ENCODE measurements around the gene CPNE8.

CPNE8 gene

GRCh38 chr12:38633511-38633910 is 271.9 kb downstream of the CPNE8 start:
- no peak for DNase-seq (ENCODE audit: low read depth)

GRCh38 chr12:38629064-38629463 is 276.3 kb downstream of the CPNE8 start:
- DNase-seq (ENCODE audit: low read depth) = no peak

GRCh38 chr12:38628288-38628687 is 277.1 kb downstream of the CPNE8 start:
- no peak for DNase-seq (ENCODE audit: low read depth)

GRCh38 chr12:38625306-38625705 is 280.1 kb downstream of the CPNE8 start:
- DNase-seq (ENCODE audit: low read depth) = no peak

GRCh38 chr12:38614171-38614570 is 291.2 kb downstream of the CPNE8 start:
- DNase-seq (ENCODE audit: low read depth) = no peak

- no peak for DNase-seq (ENCODE audit: low read depth)
Observed at GRCh38 chr12:38610808-38611350, 294.5 kb downstream of the CPNE8 start.

GRCh38 chr12:38607295-38607694 is 298.1 kb downstream of the CPNE8 start:
- DNase-seq (ENCODE audit: low read depth) = no peak

Measured in T follicular helper cell (primary cell).